K562 (cell line): ENCODE data around the gene CALML4.

Experiments used
- BDP1 ChIP-seq: IDR thresholded peaks from 3 replicates; pipeline ENCODE4 v1.6.1; 2011; ENCODE audit not compliant: insufficient read length, insufficient read depth
- DNMT1 ChIP-seq: fragments of 450-650 bp; IDR thresholded peaks from 2 replicates; pipeline ENCODE4 v1.6.1; 2016; ENCODE audit warnings: antibody characterized with exemption, mild to moderate bottlenecking
- NR1H2 ChIP-seq: sonication (generic); formaldehyde crosslinking; IDR thresholded peaks from 2 replicates; pipeline ENCODE4 v1.4.0; 2020; ENCODE audit warnings: mild to moderate bottlenecking, missing genetic modification reagents
- POLR2AphosphoS2 ChIP-seq: IDR thresholded peaks from 2 replicates; pipeline ENCODE4 v1.6.1; 2012; ENCODE audit warnings: low read length, improper control_type of control experiment
- RAD51 ChIP-seq: fragments of 450-650 bp; IDR thresholded peaks from 2 replicates; pipeline ENCODE4 v1.7.1; 2016; ENCODE audit warnings: low read depth, mild to moderate bottlenecking, borderline replicate concordance
- RCOR1 ChIP-seq, 2 experiments: IDR thresholded peaks; 2 replicates each; pipeline ENCODE4 v1.6.1; 2012; ENCODE audit warnings: low read depth in 2 of 2, low read length in 2 of 2, borderline replicate concordance in 1 of 2, improper control_type of control experiment in 1 of 2
- SRSF1 ChIP-seq: fragments of 200-400 bp; formaldehyde crosslinking; IDR thresholded peaks from 2 replicates; pipeline ENCODE4 v1.6.1; 2017; ENCODE audit warnings: mild to moderate bottlenecking, low read depth, low read length, moderate library complexity
- ZNF253 ChIP-seq: fragments of 250-450 bp; sonication (Bioruptor Pico); conservative IDR thresholded peaks from 2 replicates; pipeline ENCODE4 v1.6.1; 2021; ENCODE audit warnings: mild to moderate bottlenecking
- TF ChIP-seq, protein P1 (sequence below), 3 experiments: IDR thresholded peaks in 2 of 3; conservative IDR thresholded peaks in 1 of 3; 2 replicates each; pipeline ENCODE4 v1.5.1; 2011 to 2012; ENCODE audit warnings: low read length in 3 of 3, mild to moderate bottlenecking in 3 of 3, control low read depth in 2 of 3, improper control_type of control experiment in 1 of 3, inconsistent platforms in 1 of 3, low read depth in 1 of 3, mixed read lengths in 1 of 3, moderate library complexity in 1 of 3; ENCODE audit not compliant: insufficient read depth in 2 of 3
- TF ChIP-seq, protein P2 (sequence below): fragments of 450-650 bp; IDR thresholded peaks from 2 replicates; pipeline ENCODE4 v1.7.1; 2018; ENCODE audit warnings: mild to moderate bottlenecking, low read depth; ENCODE audit not compliant: partially characterized antibody
- TF ChIP-seq, protein P3 (sequence below): fragments of 450-650 bp; IDR thresholded peaks from 2 replicates; pipeline ENCODE4 v1.6.1; 2016; ENCODE audit warnings: low read depth

DNA sequence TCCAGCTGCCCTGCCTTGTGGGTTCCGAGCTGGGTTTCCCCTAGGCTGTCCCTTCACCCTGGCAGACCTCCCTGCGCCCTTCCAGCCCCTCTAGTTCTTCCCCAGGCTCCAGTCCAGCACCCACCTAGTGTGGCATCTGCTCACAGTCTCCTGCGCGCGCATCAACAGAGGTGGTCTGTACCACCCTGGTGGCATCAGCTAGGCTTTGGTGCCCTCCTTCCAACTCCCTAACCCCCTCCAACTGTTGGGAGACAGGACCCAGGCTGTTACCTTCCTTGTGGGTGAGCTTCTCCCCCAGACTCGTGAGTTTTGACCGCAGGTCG lies 8.0 kb downstream of the CALML4 start:
- TF ChIP-seq, protein P1, sequence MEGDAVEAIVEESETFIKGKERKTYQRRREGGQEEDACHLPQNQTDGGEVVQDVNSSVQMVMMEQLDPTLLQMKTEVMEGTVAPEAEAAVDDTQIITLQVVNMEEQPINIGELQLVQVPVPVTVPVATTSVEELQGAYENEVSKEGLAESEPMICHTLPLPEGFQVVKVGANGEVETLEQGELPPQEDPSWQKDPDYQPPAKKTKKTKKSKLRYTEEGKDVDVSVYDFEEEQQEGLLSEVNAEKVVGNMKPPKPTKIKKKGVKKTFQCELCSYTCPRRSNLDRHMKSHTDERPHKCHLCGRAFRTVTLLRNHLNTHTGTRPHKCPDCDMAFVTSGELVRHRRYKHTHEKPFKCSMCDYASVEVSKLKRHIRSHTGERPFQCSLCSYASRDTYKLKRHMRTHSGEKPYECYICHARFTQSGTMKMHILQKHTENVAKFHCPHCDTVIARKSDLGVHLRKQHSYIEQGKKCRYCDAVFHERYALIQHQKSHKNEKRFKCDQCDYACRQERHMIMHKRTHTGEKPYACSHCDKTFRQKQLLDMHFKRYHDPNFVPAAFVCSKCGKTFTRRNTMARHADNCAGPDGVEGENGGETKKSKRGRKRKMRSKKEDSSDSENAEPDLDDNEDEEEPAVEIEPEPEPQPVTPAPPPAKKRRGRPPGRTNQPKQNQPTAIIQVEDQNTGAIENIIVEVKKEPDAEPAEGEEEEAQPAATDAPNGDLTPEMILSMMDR (IDR thresholded peaks at IDR 0.05 in 2 of 3, conservative IDR thresholded peaks at IDR 0.05 in 1 of 3; ENCODE audit: insufficient read depth in 2 of 3, low read depth in 1 of 3, low read length in 3 of 3) = no peak
- TF ChIP-seq RAD51 (no peak), NR1H2 (CRISPR knock-in tag) (no peak), POLR2AphosphoS2 (no peak), SRSF1 (no peak), RCOR1 (IDR thresholded peaks at IDR 0.05; ENCODE audit: borderline replicate concordance in 1 of 2, low read depth in 2 of 2, low read length in 2 of 2) (no peak), ZNF253 (CRISPR knock-in tag) (no peak), BDP1 (no peak), DNMT1 (no peak)
- TF ChIP-seq, protein P2, sequence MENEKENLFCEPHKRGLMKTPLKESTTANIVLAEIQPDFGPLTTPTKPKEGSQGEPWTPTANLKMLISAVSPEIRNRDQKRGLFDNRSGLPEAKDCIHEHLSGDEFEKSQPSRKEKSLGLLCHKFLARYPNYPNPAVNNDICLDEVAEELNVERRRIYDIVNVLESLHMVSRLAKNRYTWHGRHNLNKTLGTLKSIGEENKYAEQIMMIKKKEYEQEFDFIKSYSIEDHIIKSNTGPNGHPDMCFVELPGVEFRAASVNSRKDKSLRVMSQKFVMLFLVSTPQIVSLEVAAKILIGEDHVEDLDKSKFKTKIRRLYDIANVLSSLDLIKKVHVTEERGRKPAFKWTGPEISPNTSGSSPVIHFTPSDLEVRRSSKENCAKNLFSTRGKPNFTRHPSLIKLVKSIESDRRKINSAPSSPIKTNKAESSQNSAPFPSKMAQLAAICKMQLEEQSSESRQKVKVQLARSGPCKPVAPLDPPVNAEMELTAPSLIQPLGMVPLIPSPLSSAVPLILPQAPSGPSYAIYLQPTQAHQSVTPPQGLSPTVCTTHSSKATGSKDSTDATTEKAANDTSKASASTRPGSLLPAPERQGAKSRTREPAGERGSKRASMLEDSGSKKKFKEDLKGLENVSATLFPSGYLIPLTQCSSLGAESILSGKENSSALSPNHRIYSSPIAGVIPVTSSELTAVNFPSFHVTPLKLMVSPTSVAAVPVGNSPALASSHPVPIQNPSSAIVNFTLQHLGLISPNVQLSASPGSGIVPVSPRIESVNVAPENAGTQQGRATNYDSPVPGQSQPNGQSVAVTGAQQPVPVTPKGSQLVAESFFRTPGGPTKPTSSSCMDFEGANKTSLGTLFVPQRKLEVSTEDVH = no peak
- TF ChIP-seq, protein P3, sequence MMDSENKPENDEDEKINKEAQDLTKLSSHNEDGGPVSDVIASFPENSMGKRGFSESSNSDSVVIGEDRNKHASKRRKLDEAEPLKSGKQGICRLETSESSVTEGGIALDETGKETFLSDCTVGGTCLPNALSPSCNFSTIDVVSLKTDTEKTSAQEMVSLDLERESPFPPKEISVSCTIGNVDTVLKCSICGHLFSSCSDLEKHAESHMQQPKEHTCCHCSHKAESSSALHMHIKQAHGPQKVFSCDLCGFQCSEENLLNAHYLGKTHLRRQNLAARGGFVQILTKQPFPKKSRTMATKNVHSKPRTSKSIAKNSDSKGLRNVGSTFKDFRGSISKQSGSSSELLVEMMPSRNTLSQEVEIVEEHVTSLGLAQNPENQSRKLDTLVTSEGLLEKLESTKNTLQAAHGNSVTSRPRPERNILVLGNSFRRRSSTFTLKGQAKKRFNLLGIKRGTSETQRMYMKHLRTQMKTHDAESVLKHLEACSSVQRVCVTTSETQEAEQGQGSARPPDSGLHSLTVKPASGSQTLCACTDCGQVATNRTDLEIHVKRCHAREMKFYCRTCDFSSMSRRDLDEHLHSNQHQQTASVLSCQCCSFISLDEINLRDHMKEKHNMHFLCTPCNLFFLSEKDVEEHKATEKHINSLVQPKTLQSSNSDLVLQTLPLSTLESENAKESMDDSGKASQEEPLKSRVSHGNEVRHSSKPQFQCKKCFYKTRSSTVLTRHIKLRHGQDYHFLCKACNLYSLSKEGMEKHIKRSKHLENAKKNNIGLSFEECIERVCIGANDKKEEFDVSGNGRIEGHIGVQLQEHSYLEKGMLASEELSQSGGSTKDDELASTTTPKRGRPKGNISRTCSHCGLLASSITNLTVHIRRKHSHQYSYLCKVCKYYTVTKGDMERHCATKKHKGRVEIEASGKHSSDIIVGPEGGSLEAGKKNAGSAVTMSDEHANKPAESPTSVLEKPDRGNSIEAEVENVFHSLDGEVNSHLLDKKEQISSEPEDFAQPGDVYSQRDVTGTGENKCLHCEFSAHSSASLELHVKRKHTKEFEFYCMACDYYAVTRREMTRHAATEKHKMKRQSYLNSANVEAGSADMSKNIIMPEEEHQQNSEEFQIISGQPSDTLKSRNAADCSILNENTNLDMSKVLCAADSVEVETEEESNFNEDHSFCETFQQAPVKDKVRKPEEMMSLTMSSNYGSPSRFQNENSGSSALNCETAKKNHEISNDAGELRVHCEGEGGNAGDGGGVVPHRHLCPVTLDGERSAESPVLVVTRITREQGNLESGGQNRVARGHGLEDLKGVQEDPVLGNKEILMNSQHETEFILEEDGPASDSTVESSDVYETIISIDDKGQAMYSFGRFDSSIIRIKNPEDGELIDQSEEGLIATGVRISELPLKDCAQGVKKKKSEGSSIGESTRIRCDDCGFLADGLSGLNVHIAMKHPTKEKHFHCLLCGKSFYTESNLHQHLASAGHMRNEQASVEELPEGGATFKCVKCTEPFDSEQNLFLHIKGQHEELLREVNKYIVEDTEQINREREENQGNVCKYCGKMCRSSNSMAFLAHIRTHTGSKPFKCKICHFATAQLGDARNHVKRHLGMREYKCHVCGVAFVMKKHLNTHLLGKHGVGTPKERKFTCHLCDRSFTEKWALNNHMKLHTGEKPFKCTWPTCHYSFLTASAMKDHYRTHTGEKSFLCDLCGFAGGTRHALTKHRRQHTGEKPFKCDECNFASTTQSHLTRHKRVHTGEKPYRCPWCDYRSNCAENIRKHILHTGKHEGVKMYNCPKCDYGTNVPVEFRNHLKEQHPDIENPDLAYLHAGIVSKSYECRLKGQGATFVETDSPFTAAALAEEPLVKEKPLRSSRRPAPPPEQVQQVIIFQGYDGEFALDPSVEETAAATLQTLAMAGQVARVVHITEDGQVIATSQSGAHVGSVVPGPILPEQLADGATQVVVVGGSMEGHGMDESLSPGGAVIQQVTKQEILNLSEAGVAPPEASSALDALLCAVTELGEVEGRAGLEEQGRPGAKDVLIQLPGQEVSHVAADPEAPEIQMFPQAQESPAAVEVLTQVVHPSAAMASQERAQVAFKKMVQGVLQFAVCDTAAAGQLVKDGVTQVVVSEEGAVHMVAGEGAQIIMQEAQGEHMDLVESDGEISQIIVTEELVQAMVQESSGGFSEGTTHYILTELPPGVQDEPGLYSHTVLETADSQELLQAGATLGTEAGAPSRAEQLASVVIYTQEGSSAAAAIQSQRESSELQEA = no peak
